IPS-NIHi7 (cell line): ENCODE results near the gene TMBIM1.

ENCODE experiments used
- DNase-seq: peaks from one replicate; pipeline ENCODE4 v3.0.0; 2012; ENCODE audit warnings: mixed read lengths; ENCODE audit errors: extremely low spot score

The TMBIM1 gene

DNA sequence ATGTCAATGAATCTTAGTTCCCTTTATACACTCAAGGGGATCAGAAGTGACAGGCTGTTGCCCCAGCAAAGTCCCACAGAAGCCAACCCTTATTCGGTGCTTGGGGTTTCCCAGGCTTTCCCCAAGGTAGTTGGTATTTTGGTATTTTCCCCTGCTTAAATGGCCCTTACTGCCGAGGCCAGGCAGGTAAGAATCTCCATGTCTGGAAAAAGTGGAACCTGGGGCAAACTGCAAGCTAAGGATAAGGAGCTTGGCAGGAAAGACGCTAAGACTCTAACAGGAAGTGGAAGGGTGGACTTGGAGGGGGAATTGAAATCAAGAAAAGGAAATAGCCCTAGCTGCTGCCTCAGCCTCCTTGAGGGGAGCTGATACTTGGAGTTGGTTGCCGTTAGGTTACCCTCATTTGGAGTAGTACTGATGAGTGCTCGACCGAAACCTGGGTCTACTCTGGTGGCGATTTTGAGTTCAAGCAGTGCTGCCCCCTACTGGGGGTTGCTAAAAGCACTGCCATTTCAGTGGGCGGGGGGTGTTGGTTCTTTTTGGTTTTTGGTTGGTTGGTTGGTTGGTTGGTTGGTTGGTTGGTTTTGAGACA lies 34.8 kb downstream of the TMBIM1 start:
- DNase-seq = peak; percentile 82

DNA sequence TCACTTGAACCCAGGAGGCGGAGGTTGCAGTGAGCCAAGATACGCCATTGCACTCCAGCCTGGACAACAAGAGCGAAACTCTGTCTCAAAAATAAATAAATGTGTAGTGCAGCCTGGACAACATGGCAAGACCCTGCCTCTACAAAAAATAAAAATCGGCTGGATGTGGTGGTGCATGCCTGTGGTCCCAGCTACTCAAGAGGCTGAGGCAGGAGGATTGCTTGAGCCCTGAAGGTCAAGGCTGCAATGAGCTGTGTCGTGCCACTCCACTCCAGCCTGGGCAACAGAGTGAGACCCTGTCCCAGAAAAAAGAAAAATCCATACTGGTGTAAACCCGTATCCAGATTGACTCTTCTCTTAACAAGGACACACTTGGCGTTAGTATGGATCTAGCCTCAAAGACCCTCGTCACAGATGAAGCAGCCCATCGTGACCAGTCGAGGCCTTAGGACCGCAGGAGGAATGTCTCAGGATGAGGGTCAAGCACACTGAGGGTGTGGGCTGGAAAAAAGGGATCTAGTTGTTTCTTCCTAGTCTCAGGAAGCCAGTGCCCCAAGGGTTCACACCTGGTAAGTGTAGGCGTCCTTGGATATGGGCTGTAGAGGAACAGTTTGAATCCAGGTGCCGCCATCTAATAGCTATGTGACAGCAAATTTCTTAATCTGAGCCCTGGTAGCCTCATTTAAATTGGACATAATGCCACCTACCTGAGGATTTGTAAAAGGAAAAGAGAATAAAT lies 35.5 kb downstream of the TMBIM1 start:
- DNase-seq = no peak

DNA sequence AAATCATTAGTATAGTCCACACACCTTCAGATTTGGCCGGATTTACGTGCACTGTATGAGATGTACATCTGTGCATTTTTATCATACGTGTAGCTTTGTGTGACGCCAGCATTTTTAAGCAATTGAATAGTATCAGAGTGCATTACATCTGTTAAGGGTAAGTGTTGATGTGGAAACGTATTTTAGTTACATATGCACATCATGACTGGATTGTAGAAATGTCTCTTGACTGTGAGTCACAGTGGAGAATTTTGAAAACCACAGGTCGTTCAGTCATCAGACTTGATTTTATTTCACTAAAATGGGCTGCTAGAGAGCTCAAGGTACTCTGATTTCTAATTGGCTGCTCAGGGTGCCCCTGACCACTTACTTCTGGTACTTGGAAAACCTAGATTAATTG lies 36.9 kb downstream of the TMBIM1 start:
- DNase-seq = no peak

DNA sequence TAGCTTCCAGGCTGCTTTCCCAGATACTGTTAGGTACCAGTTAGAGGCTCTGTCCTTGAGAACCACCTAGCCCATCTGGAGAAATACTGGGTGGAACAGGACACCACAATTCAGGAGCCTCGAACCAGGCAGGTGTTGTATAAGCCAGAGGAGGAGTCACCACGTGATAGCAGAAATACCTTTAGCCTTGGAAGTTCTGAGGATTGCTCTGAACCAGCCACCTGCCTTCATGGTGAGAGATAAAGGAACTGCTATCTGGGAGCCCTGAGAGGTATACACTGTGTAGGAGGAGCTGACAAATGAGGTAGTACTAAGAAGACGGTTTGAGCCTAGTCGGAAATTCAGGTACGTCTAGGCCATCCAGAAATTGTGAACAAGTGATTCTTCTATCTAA lies 39.1 kb downstream of the TMBIM1 start:
- DNase-seq = no peak

DNA sequence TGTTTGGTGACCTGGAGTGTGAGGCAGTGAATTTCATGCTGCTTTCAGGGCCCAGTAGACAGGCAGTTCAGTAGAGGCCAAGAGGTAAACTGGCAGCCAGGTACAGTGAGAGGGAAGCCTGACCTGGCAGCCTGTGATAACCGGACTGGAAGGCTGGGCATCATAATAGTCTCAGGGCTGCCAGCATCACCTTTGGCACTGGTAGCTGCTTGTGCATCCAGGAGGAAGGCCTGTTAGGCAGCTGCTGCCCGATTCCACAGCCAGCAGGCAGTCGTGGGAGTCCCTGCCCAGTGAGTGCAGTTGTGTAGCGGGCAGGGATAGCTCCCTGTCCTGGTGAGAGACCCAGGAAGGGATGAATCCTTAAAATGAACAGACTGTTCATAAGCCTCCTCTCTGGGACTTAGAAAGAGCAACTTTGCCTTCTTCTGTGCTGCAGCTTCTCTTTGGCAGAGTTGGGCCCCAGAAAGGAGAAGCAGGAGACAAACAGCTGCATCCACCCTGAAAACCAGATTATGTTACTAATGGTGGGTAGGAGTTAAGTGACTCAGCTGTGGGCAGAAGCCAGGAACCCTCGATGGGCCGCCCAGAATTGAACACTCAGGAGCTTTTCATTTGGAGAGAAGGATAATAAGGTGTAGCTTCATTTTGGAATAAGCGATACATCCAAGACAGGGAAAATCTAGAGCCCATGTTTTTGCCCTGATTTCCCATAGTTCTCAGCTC lies 39.6 kb downstream of the TMBIM1 start:
- no peak for DNase-seq

DNA sequence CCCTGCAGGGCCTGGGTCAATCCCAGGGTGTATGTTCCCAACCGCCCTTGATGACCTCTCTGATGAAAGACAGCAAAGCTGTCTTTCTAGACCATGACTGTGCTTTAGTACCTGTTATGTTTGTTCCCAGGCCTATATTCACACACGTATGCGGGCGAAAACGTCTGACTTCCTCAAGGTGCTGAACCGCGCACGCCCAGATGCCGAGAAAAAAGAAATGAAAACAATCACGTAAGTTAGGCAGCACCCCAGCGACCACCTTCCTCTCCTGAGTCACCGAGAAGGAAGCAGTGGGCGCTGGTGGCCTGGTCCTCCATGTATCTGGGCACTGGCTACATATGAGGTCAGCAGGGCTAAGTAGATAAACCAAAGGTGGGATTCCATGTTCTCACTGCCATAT lies 42.6 kb downstream of the TMBIM1 start:
- DNase-seq = no peak

DNA sequence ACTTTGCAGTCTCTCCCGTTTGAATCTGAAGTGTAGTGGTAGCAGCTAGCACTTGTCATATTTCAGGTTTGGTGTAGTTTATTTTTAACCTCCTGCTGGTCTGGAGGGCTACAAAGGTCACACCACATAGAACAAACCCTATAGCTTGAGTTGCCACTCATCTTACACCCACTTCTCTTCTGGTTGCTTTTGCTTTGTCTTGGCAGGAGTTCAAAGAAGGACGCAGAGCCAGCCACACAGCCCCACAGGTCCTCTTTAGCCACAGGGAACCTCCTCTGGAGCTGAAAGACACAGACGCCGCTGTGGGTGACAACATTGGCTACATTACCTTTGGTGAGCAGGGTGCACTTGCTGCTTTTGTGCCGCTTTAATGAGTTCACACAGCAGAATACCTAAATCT lies 47.1 kb downstream of the TMBIM1 start:
- no peak for DNase-seq

DNA sequence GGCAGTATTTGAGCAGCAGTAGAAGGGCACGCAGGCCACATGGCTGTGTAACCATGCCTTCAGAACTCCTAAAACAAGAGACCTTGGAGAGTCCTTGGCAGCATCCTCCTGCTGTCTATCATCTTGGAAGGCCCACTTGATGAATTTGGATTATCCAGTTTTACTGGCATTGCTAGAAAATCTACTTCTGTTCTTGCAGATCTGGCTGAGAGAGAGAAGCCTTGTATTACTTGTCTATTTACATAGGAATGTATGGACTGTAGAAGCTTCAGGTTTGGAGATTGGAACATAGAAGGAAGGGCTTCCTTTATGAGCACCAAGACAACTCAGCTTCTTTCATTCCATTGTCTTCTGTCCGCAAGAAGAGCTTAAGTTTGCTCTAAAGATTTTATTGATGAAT lies 47.6 kb downstream of the TMBIM1 start:
- no peak for DNase-seq

DNA sequence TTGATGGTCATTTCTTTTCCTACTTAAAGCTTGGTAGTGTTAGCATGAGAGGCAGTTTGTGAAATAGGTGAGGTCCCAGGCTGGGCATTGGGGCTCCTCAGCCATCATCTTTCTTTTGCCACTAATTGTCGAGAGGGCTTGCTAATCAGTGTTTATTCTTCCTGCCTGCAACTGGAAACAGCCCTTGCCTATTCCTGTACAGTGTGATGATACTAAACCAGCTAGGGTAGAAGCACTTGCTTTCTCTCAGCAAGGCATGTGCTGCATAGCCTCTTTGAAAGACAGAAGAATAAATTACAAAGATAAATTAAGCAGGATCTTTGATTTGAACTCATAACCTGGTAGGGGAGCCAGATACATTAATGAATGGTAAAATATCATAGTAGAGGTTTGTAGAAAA lies 48.1 kb downstream of the TMBIM1 start:
- DNase-seq = no peak

DNA sequence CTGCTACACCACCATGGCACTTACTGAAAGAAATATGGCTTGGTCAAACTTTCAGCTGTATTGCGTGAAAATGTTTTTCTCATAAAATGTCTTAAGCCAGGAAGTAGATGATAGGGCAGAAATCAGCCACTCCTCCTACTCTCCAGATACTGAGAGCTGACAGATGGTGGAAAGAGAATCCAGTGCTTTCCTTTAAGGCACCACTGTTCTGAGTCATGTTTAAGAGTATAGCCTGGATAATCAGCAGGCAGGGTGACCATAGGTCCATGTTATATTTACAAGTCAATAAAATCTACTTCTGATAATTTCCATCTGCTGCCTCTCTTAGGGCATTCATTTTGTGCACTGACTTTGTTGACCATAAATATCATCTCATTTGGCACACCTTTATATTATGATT lies 53.4 kb downstream of the TMBIM1 start:
- DNase-seq = no peak

DNA sequence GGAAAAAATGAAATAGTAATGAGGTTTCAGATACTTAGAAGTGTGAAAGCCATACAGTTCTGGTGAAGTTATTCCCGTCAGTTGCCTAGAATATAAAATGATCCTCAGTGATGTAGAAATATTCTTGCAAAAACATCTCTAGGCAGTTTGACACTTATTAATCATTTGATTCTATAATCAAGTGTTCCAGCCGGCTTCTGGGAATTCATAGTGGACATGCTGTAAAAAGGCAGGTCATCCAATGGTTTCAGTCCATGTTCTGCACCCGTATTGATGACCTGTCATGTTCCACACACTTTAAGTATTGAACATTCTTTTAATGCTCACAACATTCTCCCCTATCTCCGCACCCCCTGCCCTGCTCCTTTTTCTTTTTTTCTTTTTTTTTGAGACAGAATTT lies 55.5 kb downstream of the TMBIM1 start:
- no peak for DNase-seq

DNA sequence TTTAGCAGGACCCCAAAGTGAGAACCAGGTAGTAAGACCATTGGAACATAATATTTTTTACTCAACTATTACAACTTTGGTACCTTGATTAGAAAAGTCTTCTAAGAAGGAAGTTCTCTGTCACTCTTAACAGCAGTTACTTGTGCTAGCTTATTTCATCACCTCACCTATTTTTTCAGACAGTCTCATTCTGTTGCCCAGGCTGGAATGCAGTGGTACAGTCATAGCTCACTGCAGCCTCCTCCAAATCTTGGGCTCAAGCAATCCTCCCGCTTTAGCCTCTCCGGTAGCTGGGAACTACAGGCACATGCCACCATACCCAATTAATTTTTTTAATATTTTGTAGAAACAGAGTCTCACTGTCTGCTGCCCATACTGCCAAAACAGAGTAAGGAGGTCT lies 57.3 kb downstream of the TMBIM1 start:
- DNase-seq = no peak

DNA sequence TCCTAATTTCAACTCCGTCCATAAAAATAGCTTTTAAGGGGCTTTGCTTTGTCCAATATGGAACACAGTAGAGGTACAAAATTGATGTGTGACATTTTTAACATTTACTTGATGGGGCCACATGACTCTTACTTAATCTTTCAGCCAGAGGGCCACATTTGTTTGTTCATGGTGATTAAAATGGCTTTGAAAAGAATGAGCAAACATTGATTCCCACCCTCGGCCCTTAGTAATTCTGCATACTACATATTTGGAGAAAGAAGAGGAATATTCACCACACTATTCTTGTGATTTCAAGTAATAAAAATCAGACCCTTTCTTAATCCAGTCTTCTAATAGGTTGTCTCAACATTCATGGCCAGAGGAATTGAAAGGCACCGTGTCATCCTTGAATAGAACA lies 57.8 kb downstream of the TMBIM1 start:
- no peak for DNase-seq

DNA sequence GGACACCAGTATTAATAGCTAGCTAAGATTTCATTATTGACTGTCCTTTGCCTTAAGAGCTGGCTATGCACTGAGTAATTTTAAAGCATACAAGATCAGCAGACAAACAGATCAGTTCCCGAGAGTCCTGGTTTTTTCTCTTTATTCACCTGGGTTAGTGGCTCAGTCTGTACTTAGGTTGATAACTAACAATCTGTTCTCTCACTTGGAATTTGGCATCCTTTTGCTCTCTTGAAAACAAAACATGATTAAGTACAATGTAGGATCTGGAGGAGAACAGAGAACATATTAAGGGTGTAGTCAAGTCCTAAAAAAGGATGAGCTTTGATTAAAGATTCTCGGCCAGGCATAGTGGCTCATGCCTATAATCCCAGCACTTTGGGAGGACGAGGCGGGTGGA lies 58.8 kb downstream of the TMBIM1 start:
- DNase-seq = no peak

DNA sequence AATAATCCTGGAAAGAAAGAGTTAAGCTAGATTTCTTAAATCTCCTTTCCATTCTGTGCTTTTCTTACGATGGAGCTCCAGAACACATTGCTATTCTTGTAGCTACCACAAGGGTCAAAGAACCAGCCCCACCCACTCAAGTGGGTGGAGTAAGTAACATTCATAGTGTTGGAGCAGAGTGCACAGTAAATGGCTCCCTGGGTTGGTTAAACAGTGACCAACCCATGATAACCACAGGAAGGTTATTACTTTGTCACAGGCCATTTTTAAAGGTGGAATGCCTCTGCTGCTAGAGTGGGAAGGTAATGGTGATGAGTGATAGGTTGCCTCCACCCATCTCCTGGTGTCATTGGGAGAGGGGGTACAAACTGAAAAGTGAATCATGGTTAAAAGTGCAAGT lies 61.4 kb downstream of the TMBIM1 start:
- DNase-seq = peak; percentile 19

DNA sequence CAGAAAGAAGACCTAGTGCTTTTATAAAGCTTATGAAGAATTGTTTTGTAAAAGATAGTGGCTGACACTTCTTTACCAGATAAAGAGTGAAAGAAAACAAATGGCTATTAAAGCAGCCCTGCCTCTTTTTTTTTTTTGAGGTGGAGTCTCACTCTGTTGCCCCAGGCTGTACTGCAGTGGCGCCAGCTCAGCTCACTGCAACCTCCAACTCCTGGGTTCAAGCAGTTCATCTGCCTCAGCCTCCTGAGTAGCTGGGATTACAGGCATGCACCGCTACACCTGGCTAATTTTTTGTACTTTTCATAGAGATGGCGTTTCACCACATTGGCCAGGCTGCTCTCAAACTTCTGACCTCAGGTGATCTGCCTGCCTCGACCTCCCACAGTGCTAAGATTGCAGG lies 62.5 kb downstream of the TMBIM1 start:
- no peak for DNase-seq

DNA sequence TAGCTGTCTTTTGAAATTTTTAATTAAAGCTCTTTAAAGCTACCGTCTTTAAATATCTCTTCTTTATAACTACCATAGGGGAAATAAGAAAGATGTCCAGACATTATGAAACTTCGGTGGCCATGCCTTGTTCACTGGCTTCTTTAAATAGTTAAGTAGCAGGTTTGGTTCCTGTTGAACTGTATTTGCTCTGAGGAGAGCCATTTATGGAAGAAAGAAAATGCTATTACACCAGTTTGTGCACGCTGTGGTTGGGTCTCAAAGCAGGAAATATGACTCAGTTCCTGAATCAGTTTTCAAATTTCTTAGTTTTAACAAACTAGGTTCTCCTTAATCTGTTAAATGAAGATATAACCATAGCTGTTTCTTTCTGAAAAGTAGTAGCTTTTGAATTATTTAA lies 63.1 kb downstream of the TMBIM1 start:
- DNase-seq = no peak

DNA sequence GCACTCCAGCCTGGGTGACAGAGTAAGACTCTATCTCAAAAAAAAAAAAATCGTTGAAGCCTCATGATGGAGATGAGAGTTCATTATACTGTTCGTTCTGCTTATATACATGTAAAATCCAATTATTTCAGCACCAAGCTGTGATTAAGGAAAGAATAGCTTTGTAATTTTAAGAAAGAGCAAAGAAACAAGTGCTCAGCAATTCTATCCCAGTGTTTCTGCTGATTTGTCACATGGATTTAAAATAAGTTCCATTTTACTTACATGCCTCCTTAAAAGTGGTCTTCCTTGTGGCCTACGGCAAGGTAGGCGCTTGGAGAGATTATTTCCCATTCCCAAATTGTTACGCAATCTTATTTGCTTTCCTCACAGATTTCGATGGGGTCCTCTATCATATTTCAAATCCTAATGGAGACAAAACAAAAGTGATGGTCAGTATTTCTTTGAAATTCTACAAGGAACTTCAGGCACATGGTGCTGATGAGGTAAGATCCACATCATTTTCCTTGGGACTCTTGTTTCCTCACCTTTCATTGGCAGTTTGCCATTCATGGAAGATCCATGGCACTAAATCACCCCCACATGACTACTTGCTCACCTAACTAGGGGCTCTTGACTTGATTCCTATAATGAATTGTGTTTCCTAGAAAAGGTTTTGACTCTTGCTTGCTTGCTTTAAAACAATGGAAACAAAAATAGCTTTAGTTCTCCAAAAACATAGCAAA lies 63.8 kb downstream of the TMBIM1 start:
- no peak for DNase-seq

DNA sequence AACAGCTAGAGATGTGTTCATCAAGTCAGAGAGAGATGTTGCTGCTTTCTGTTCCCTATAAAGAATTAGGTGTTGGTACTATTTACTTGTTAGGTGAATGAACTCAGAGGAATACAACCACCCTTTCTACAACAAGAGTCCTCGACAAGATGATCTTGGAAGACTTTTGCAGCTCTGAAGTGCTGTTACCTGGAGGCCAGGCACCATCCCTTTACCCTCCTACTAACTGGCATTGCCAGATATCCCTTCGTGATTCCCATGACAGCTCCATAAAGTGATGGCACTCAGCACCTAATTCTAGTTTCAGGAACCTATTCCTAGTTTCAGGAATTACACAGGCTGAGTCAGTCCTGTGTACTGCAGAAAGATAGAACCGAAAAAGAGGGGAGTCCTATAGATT lies 65.4 kb downstream of the TMBIM1 start:
- DNase-seq = no peak
